Measurements from ENCODE around the gene STT3A.

DNA sequence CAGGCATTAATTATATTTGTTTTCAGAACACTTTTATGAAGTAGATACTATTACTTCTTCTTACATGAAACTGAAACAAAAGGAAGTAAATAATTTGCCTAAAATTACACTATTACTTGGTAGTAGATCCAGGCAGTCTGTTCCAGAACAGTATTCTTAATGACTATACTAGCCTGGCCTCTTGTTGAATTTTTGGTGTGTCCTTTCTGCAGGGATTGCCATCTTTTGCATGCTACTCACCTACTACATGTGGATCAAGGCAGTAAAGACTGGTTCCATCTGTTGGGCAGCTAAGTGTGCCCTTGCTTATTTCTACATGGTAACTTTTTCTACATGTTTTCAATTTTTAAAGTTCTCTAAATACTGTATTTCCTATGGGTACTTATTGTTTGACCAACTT, 12.8 kb downstream of the STT3A start:
- TF ChIP-seq, protein P1, sequence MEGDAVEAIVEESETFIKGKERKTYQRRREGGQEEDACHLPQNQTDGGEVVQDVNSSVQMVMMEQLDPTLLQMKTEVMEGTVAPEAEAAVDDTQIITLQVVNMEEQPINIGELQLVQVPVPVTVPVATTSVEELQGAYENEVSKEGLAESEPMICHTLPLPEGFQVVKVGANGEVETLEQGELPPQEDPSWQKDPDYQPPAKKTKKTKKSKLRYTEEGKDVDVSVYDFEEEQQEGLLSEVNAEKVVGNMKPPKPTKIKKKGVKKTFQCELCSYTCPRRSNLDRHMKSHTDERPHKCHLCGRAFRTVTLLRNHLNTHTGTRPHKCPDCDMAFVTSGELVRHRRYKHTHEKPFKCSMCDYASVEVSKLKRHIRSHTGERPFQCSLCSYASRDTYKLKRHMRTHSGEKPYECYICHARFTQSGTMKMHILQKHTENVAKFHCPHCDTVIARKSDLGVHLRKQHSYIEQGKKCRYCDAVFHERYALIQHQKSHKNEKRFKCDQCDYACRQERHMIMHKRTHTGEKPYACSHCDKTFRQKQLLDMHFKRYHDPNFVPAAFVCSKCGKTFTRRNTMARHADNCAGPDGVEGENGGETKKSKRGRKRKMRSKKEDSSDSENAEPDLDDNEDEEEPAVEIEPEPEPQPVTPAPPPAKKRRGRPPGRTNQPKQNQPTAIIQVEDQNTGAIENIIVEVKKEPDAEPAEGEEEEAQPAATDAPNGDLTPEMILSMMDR (IDR thresholded peaks at IDR 0.05; ENCODE audit: low read depth, low read length) = no peak
- TF ChIP-seq EZH2phosphoT487 (IDR thresholded peaks at IDR 0.05; ENCODE audit: low read depth) = no peak
